ENCODE results near the gene CHST15. TPM values are rescaled to one million over a fixed set of nuclear protein-coding genes. Genes with fewer than 3 reads are reported as not detected.
A peak's percentile ranks its signal among the peaks of the same experiment; 100 is the strongest.

CHST15 gene
- total and polyA plus RNA-seq, 11 donors = 0.88 to 27.1 (median 4.1) TPM

DNA sequence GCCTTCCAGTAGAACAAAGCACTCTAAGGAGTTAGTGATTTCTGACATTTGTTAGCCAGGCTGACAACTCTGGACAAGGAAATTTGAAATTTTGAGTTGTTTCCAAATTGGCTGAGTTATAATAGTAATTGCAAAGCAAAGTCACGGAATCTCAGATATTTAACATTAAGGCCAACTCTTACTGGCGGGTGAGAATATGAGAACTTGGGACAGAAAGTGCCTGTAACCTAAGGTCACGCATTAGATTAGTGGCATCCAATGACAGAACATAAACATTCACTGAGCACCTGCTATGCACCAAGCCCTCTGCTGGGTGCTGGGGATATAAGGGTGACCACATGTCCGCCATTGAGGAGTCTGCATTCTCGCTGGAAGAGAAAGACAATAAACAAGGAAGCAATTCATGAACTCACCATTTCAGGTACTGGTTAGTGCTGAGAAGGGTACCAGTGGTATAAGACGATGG, 45.5 kb upstream of the CHST15 start:
- WGBS, 4 donors = 85 to 91% (median 88%) methylated on average over 6 of the region's 6 CpGs
- Histone ChIP-seq H3K4me1 (peaks cover 0 to 15% (median 0%) of the 10 kb centered on the region in 12 donors), H3K36me3 (no peaks in the 10 kb centered on the region), H3K4me3 (no peak overlapping the region), H3K27ac (peak overlapping the region in 1 of 12 donors; percentile 17), H3K27me3 (peaks cover 0 to 3% (median 0%) of the 10 kb centered on the region in 9 donors), H3K9me3 (peaks cover 0 to 17% (median 0%) of the 10 kb centered on the region in 12 donors)
- TF ChIP-seq, protein P1, sequence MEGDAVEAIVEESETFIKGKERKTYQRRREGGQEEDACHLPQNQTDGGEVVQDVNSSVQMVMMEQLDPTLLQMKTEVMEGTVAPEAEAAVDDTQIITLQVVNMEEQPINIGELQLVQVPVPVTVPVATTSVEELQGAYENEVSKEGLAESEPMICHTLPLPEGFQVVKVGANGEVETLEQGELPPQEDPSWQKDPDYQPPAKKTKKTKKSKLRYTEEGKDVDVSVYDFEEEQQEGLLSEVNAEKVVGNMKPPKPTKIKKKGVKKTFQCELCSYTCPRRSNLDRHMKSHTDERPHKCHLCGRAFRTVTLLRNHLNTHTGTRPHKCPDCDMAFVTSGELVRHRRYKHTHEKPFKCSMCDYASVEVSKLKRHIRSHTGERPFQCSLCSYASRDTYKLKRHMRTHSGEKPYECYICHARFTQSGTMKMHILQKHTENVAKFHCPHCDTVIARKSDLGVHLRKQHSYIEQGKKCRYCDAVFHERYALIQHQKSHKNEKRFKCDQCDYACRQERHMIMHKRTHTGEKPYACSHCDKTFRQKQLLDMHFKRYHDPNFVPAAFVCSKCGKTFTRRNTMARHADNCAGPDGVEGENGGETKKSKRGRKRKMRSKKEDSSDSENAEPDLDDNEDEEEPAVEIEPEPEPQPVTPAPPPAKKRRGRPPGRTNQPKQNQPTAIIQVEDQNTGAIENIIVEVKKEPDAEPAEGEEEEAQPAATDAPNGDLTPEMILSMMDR (IDR thresholded peaks at IDR 0.05) = no peak
- no peak for TF ChIP-seq POLR2A (IDR thresholded peaks at IDR 0.05)
- DNase-seq = no peak
- intact Hi-C loops (cut with DNase I) = no loop called here
- ATAC-seq = no peak

DNA sequence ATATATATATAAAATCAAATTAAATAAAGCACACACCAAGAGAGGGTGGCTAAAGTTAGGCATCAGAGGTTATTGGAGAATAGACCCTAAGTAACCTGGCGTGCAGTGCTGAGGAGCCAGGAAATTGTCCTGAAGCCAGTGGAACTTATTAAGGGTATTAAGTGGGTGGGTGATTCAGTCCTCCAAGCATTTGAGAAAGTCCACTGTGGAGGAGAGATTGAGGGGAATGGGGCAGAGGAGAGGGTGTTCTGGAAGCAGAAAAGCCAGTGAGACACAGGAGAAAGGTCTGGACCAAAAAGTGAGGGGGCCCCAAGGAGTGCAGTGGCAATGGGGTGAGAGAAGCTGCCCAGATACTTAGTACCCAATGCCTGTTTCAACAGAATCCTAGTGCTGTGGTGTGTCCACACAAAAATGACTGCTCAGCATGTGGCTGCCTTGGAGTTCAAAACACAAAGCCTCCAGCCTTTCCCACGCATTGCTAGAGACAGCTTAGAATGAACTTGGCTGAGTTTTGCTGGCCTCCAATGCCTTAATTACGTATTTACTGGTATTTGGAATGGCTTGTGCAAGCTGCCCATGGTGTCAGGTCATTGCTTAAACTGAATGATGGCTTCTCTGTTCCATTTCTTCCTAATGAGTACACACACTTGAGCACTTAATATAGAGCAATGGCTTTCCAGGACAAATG, 44.9 kb upstream of the CHST15 start:
- peaks cover 0 to 3% (median 0%) of the 10 kb centered on the region in 9 donors for H3K27me3 ChIP-seq
- WGBS, 4 donors = 75 to 87% (median 83%) methylated on average over 3 of the region's 3 CpGs
- peaks cover 0 to 9% (median 0%) of the 10 kb centered on the region in 12 donors for H3K4me1 ChIP-seq
- DNase-seq = no peak
- H3K9me3 ChIP-seq = peaks cover 0 to 17% (median 0%) of the 10 kb centered on the region in 12 donors
- H3K4me3 ChIP-seq = no peak overlapping the region
- no peaks in the 10 kb centered on the region for H3K36me3 ChIP-seq
- peak overlapping the region in 1 of 12 donors; percentile 17 for H3K27ac ChIP-seq
- TF ChIP-seq, protein P1 (IDR thresholded peaks at IDR 0.05) = no peak
- no peak for TF ChIP-seq POLR2A (IDR thresholded peaks at IDR 0.05)
- ATAC-seq = peak in 3 of 4 donors; percentile 45 to 70 (median 61)
- intact Hi-C loops (cut with DNase I) = no loop called here

DNA sequence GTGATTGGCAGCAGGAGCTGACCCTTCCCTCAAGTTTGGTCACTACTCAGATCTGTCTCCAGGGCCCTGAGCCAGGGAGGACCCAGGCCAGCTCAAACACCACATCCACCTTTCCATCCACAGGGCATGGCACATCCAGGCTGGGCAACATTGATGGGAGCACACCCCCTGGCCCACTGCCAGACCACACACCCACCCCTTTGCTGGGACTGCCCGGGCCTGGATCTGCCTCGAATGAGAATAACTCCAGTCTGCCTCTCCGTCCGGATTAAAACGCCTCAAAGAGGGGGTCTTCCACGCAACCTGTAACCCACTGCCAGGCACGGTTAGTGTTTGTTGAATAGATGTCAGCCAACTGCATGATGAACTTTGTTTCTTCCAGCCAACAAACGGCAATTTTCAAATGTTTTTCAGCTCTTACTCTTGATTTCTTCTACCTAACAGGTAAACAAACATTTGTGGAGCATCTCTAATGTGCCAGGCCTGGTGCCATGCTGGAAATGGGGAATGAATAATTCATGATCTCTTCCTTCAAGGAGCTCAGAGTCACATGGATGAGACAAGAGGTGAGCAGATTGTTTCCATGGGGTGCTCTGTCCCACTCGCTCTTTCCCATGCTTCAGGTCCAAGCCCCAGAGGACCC, 41.0 kb upstream of the CHST15 start:
- WGBS, 4 donors = 92 to 95% (median 93%) methylated on average over 9 of the region's 9 CpGs
- intact Hi-C loops (cut with DNase I) = no loop called here
- DNase-seq = no peak

More for the DNA sequence above, 41.0 kb upstream of the CHST15 start:
- H3K4me3 ChIP-seq = no peak overlapping the region
- no peaks in the 10 kb centered on the region for H3K36me3 ChIP-seq
- TF ChIP-seq POLR2A (IDR thresholded peaks at IDR 0.05) = no peak
- TF ChIP-seq, protein P1 (IDR thresholded peaks at IDR 0.05) = no peak
- peaks cover 0 to 3% (median 0%) of the 10 kb centered on the region in 9 donors for H3K27me3 ChIP-seq
- peaks cover 0 to 6% (median 0%) of the 10 kb centered on the region in 12 donors for H3K9me3 ChIP-seq
- no peak for ATAC-seq
- peaks cover 0 to 3% (median 0%) of the 10 kb centered on the region in 12 donors for H3K4me1 ChIP-seq
- H3K27ac ChIP-seq = no peak overlapping the region
